Panc1 (cell line): Measurements from ENCODE around the gene MIPEP.

Source experiments
- POLR2AphosphoS5 ChIP-seq: IDR thresholded peaks from 2 replicates; pipeline ENCODE4 v1.6.1; 2012; ENCODE audit warnings: mild to moderate bottlenecking, low read depth, low read length, moderate library complexity
- TF ChIP-seq, protein P1 (sequence below): fragments of 450-650 bp; IDR thresholded peaks from 2 replicates; pipeline ENCODE4 v1.5.1; 2017; ENCODE audit warnings: mild to moderate bottlenecking

GRCh38 chr13:23851106-23851505 lies 38.1 kb downstream of the MIPEP start:
- TF ChIP-seq, protein P1, sequence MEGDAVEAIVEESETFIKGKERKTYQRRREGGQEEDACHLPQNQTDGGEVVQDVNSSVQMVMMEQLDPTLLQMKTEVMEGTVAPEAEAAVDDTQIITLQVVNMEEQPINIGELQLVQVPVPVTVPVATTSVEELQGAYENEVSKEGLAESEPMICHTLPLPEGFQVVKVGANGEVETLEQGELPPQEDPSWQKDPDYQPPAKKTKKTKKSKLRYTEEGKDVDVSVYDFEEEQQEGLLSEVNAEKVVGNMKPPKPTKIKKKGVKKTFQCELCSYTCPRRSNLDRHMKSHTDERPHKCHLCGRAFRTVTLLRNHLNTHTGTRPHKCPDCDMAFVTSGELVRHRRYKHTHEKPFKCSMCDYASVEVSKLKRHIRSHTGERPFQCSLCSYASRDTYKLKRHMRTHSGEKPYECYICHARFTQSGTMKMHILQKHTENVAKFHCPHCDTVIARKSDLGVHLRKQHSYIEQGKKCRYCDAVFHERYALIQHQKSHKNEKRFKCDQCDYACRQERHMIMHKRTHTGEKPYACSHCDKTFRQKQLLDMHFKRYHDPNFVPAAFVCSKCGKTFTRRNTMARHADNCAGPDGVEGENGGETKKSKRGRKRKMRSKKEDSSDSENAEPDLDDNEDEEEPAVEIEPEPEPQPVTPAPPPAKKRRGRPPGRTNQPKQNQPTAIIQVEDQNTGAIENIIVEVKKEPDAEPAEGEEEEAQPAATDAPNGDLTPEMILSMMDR = no peak
- no peak for TF ChIP-seq POLR2AphosphoS5
